SK-N-SH (cell line): ENCODE data around the gene CDIP1. TPM values are rescaled to one million over a fixed set of nuclear protein-coding genes. Genes with fewer than 3 reads are reported as not detected.

Experiments
- CTCF ChIA-PET: fragments of 300-600, 350-600 bp; formaldehyde crosslinking; extraction: SDS; loops from one replicate; lab custom pipeline; 2021; lab: Yijun Ruan, JAX
- POLR2A ChIA-PET: fragments of 350-600 bp; sonication (Branson Sonifier 250); formaldehyde crosslinking; extraction: SDS; loops from one replicate; lab custom pipeline; 2020; ENCODE audit warnings: antibody characterized with exemption, inconsistent platforms; lab: Yijun Ruan, JAX
- DNase-seq: peaks from one replicate; pipeline ENCODE4 v3.0.0; 2012
- H2AFZ ChIP-seq: fragments of 200-600 bp; sonication (generic); 2 replicates; pipeline ENCODE4 v1.8.1; 2016; ENCODE audit warnings: antibody characterized with exemption, mild to moderate bottlenecking, low read depth
- H3F3A ChIP-seq: fragments of 200-600 bp; sonication (generic); replicated peaks from 2 replicates; pipeline ENCODE3; 2016; ENCODE audit warnings: antibody characterized with exemption, mild to moderate bottlenecking; ENCODE audit not compliant: insufficient read depth
- H3K27ac ChIP-seq, 2 experiments: fragments of 200-500 bp in 1 of 2; fragments of 200-600 bp in 1 of 2; sonication (Bioruptor generic) in 1 of 2; sonication (generic), shearing (Covaris generic) in 1 of 2; 2 replicates each; pipeline versions ENCODE4 v1.5.1 to v1.6.1; 2014 to 2016; ENCODE audit warnings: low read depth in 2 of 2, inconsistent platforms in 1 of 2, low read length in 1 of 2, mild to moderate bottlenecking in 1 of 2, mixed read lengths in 1 of 2
- H3K27me3 ChIP-seq: fragments of 200-600 bp; sonication (generic), shearing (Covaris generic); 2 replicates; pipeline ENCODE4 v1.6.1; 2016; ENCODE audit warnings: mixed run types; ENCODE audit not compliant: insufficient read depth
- H3K36me3 ChIP-seq, 2 experiments: fragments of 200-500 bp in 1 of 2; fragments of 200-600 bp in 1 of 2; sonication (Bioruptor generic) in 1 of 2; sonication (generic) in 1 of 2; replicated peaks in 1 of 2; 2 replicates each; pipeline versions ENCODE3 to v1.5.1; 2014 to 2016; ENCODE audit warnings: low read length in 1 of 2, mild to moderate bottlenecking in 1 of 2; ENCODE audit not compliant: insufficient read depth in 2 of 2, control insufficient read depth in 1 of 2
- H3K4me1 ChIP-seq, 2 experiments: fragments of 200-500 bp in 1 of 2; fragments of 200-600 bp in 1 of 2; sonication (Bioruptor generic) in 1 of 2; sonication (generic), shearing (Covaris generic) in 1 of 2; 2 replicates each; pipeline versions ENCODE4 v1.5.1 to v1.6.1; 2014 to 2016; ENCODE audit warnings: low read depth in 1 of 2, low read length in 1 of 2, mixed run types in 1 of 2; ENCODE audit not compliant: insufficient read depth in 2 of 2, control insufficient read depth in 1 of 2
- H3K4me2 ChIP-seq: fragments of 200-600 bp; sonication (generic), shearing (Covaris generic); 2 replicates; pipeline ENCODE4 v1.6.1; 2017; ENCODE audit warnings: mixed run types
- H3K4me3 ChIP-seq, 2 experiments: fragments of 200-500 bp in 1 of 2; fragments of 200-600 bp in 1 of 2; sonication (Bioruptor generic) in 1 of 2; sonication (generic), shearing (Covaris generic) in 1 of 2; 2 replicates each; pipeline versions ENCODE4 v1.5.1 to v1.8.1; 2014 to 2016; ENCODE audit warnings: low read depth in 2 of 2, inconsistent platforms in 1 of 2, low read length in 1 of 2, mild to moderate bottlenecking in 1 of 2, mixed read lengths in 1 of 2, moderate library complexity in 1 of 2
- H3K79me2 ChIP-seq: fragments of 200-600 bp; sonication (generic); 2 replicates; pipeline ENCODE4 v1.8.1; 2017; ENCODE audit warnings: mild to moderate bottlenecking; ENCODE audit not compliant: insufficient read depth
- H3K9ac ChIP-seq: fragments of 200-600 bp; sonication (generic); 2 replicates; pipeline ENCODE4 v1.6.1; 2017; ENCODE audit warnings: mixed run types
- H3K9me2 ChIP-seq: fragments of 200-600 bp; sonication (generic); 2 replicates; pipeline ENCODE4 v1.6.1; 2017; ENCODE audit warnings: mixed run types
- H3K9me3 ChIP-seq: fragments of 200-600 bp; sonication (generic); 2 replicates; pipeline ENCODE4 v1.6.1; 2017; ENCODE audit warnings: mixed run types, mild to moderate bottlenecking, moderate library complexity
- H4K20me1 ChIP-seq: fragments of 200-600 bp; sonication (generic); 2 replicates; pipeline ENCODE4 v1.6.1; 2017; ENCODE audit warnings: mild to moderate bottlenecking, mixed run types; ENCODE audit not compliant: insufficient read depth
- CHD2 ChIP-seq: fragments of 150-350 bp; IDR thresholded peaks from 2 replicates; pipeline ENCODE4 v1.6.1; 2018; ENCODE audit warnings: low read length; ENCODE audit not compliant: partially characterized antibody
- EZH2phosphoT487 ChIP-seq: fragments of 200-600 bp; sonication (generic); IDR thresholded peaks from 2 replicates; pipeline ENCODE4 v1.6.1; 2017; ENCODE audit warnings: low read depth, mixed run types, mild to moderate bottlenecking, antibody characterized with exemption, moderate library complexity, borderline replicate concordance
- FOXJ3 ChIP-seq: sonication (generic); formaldehyde crosslinking; IDR thresholded peaks from 2 replicates; pipeline ENCODE4 v1.5.1; 2020; ENCODE audit warnings: mild to moderate bottlenecking, missing genetic modification reagents
- FOXM1 ChIP-seq: IDR thresholded peaks from 2 replicates; pipeline ENCODE4 v1.4.0; 2012; ENCODE audit warnings: low read depth, mild to moderate bottlenecking
- GABPA ChIP-seq: IDR thresholded peaks from 2 replicates; pipeline ENCODE4 v1.4.0; 2012; ENCODE audit warnings: low read depth, mild to moderate bottlenecking
- GATA2 ChIP-seq: sonication (generic); formaldehyde crosslinking; IDR thresholded peaks from 2 replicates; pipeline ENCODE4 v1.5.0; 2020; ENCODE audit warnings: mild to moderate bottlenecking, missing genetic modification reagents
- JUND ChIP-seq: IDR thresholded peaks from 2 replicates; pipeline ENCODE4 v1.4.0; 2012
- MEF2A ChIP-seq: IDR thresholded peaks from 2 replicates; pipeline ENCODE4 v1.4.0; 2012; ENCODE audit warnings: low read depth, borderline replicate concordance
- POLR2AphosphoS5 ChIP-seq: IDR thresholded peaks from 2 replicates; pipeline ENCODE4 v1.6.1; 2012; ENCODE audit warnings: low read depth, low read length
- RFX5 ChIP-seq: IDR thresholded peaks from 2 replicates; pipeline ENCODE4 v1.6.1; 2012; ENCODE audit warnings: mild to moderate bottlenecking, improper control_type of control experiment, low read length
- SMC3 ChIP-seq: IDR thresholded peaks from 2 replicates; pipeline ENCODE4 v1.6.1; 2012; ENCODE audit warnings: low read depth, low read length, improper control_type of control experiment
- TAF1 ChIP-seq: IDR thresholded peaks from 2 replicates; pipeline ENCODE4 v1.6.1; 2012; ENCODE audit warnings: low read depth, mild to moderate bottlenecking, low read length, moderate library complexity, borderline replicate concordance
- YY1 ChIP-seq: IDR thresholded peaks from 2 replicates; pipeline ENCODE4 v1.4.0; 2012; ENCODE audit warnings: low read depth, mild to moderate bottlenecking
- WGBS: methylation state at CpG from one replicate; pipeline ENCODE4 v1.1.6; 2017; ENCODE audit warnings: low lambda C conversion rate; 5-methylcytosine and 5-hydroxymethylcytosine counted together
- polyA plus RNA-seq, 3 experiments: library from polyadenylated mRNA; depleted of rRNA; stranded (reverse); fragments of >200 nt; gene quantifications; 2 replicates each; pipeline ENCODE4 v1.2.3, GENCODE V29; 2012
- TF ChIP-seq, protein P1 (sequence below): fragments of 150-350 bp; IDR thresholded peaks from 2 replicates; pipeline ENCODE4 v1.6.1; 2016; ENCODE audit warnings: mild to moderate bottlenecking, low read depth, low read length
- TF ChIP-seq, protein P2 (sequence below): IDR thresholded peaks from 2 replicates; pipeline ENCODE4 v1.4.0; 2012; ENCODE audit warnings: low read depth, borderline replicate concordance
- TF ChIP-seq, protein P3 (sequence below): fragments of 200-600 bp; sonication (generic); IDR thresholded peaks from 2 replicates; pipeline ENCODE4 v1.6.1; 2017; ENCODE audit warnings: antibody characterized with exemption, mild to moderate bottlenecking, moderate library complexity
- TF ChIP-seq, protein P4 (sequence below): IDR thresholded peaks from 2 replicates; pipeline ENCODE4 v1.4.0; 2012; ENCODE audit warnings: low read depth, borderline replicate concordance
- TF ChIP-seq, protein P5 (sequence below): fragments of 150-350 bp; IDR thresholded peaks from 2 replicates; pipeline ENCODE4 v1.6.1; 2017; ENCODE audit warnings: antibody characterized with exemption, low read length, low read depth, borderline replicate concordance
- TF ChIP-seq, protein P6 (sequence below): IDR thresholded peaks from 2 replicates; pipeline ENCODE4 v1.4.0; 2012; ENCODE audit warnings: low read depth

Gene CDIP1
- polyA plus RNA-seq, 1 of the 3 experiments (the other 2 are of a cell fraction) = 30.2 TPM

DNA sequence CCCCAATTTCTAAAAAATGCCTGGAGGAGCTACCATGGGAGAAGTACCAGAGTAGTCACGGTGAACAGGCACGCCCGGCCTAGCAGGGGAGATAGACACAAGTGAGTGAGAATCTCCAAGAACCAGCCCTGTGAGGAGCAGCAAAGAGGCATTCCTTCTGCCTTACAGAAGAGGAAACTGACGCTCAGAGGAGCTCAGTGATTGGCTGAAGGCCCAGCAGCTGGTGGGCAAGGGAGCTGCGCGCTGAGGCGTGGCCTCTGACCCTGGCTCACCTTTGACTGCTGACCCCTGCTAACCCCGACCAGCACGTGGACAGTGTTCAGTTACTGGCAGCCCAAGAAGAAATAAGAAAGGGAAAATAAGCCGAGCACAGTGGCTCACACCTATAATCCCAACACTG, 19.4 kb upstream of the CDIP1 start (continued):
- TF ChIP-seq TAF1 = no peak
- TF ChIP-seq, protein P1, sequence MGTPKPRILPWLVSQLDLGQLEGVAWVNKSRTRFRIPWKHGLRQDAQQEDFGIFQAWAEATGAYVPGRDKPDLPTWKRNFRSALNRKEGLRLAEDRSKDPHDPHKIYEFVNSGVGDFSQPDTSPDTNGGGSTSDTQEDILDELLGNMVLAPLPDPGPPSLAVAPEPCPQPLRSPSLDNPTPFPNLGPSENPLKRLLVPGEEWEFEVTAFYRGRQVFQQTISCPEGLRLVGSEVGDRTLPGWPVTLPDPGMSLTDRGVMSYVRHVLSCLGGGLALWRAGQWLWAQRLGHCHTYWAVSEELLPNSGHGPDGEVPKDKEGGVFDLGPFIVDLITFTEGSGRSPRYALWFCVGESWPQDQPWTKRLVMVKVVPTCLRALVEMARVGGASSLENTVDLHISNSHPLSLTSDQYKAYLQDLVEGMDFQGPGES = no peak
- TF ChIP-seq FOXJ3 (CRISPR knock-in tag) = no peak
- no peak for TF ChIP-seq POLR2AphosphoS5
- TF ChIP-seq FOXM1 = no peak
- TF ChIP-seq, protein P2, sequence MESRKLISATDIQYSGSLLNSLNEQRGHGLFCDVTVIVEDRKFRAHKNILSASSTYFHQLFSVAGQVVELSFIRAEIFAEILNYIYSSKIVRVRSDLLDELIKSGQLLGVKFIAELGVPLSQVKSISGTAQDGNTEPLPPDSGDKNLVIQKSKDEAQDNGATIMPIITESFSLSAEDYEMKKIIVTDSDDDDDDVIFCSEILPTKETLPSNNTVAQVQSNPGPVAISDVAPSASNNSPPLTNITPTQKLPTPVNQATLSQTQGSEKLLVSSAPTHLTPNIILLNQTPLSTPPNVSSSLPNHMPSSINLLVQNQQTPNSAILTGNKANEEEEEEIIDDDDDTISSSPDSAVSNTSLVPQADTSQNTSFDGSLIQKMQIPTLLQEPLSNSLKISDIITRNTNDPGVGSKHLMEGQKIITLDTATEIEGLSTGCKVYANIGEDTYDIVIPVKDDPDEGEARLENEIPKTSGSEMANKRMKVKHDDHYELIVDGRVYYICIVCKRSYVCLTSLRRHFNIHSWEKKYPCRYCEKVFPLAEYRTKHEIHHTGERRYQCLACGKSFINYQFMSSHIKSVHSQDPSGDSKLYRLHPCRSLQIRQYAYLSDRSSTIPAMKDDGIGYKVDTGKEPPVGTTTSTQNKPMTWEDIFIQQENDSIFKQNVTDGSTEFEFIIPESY = no peak
- TF ChIP-seq MEF2A = no peak

DNA sequence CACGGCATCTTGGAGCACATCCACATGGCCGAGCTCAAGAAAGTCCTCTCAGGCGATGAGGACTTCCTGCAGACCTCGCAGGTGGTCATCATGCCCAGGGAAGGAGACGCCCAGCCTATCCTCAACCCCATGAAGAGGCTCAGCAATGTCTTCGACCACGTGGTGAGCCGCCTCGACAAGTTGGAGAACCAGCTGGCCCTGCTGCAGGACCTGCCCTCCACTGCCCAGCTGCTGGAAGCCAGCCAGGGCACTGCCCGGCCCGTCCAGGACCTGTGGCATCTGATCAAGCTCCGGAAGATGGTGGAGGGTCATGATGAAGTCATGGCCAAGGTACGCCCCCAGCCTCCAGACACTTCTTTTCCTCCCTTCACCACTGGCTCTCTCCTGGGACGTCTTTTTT, 18.0 kb upstream of the CDIP1 start:
- Histone ChIP-seq H3K9me3 (no peaks in the 10 kb centered on the region), H2AFZ (no peak overlapping the region), H3K9ac (no peak overlapping the region), H3F3A (no peaks in the 10 kb centered on the region), H3K4me2 (no peak overlapping the region), H3K27me3 (no peaks in the 10 kb centered on the region; the same call in 1 of the 2 replicates), H3K27ac (no peak overlapping the region), H3K4me1 (no peaks in the 10 kb centered on the region), H4K20me1 (no peaks in the 10 kb centered on the region), H3K36me3 (no peaks in the 10 kb centered on the region), H3K4me3 (no peak overlapping the region), H3K79me2 (no peaks in the 10 kb centered on the region), H3K9me2 (no peaks in the 10 kb centered on the region)
- ChIA-PET POLR2A (interaction anchor here (0.5 kb wide), 1 partner anchor 32 kb away, joined by 3 read pairs; no protein-coding TSS in a partner anchor), CTCF (interaction anchor here (0.7 to 2.3 kb wide), 5 partner anchors 12 to 50 kb away, joined by 3 to 17 read pairs (median 4); partner anchors contain the start of gene CDIP1)
- WGBS = 53% methylated on average over 8 of the region's 14 CpGs
- no peak for DNase-seq
- TF ChIP-seq MEF2A (no peak), GABPA (no peak), FOXJ3 (CRISPR knock-in tag) (no peak), RFX5 (no peak), GATA2 (CRISPR knock-in tag) (no peak), EZH2phosphoT487 (no peak), YY1 (no peak), CHD2 (no peak), SMC3 (no peak), JUND (no peak)
- TF ChIP-seq, protein P2 = no peak
- TF ChIP-seq, protein P3, sequence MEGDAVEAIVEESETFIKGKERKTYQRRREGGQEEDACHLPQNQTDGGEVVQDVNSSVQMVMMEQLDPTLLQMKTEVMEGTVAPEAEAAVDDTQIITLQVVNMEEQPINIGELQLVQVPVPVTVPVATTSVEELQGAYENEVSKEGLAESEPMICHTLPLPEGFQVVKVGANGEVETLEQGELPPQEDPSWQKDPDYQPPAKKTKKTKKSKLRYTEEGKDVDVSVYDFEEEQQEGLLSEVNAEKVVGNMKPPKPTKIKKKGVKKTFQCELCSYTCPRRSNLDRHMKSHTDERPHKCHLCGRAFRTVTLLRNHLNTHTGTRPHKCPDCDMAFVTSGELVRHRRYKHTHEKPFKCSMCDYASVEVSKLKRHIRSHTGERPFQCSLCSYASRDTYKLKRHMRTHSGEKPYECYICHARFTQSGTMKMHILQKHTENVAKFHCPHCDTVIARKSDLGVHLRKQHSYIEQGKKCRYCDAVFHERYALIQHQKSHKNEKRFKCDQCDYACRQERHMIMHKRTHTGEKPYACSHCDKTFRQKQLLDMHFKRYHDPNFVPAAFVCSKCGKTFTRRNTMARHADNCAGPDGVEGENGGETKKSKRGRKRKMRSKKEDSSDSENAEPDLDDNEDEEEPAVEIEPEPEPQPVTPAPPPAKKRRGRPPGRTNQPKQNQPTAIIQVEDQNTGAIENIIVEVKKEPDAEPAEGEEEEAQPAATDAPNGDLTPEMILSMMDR = no peak
- TF ChIP-seq, protein P1 = no peak
- TF ChIP-seq, protein P4, sequence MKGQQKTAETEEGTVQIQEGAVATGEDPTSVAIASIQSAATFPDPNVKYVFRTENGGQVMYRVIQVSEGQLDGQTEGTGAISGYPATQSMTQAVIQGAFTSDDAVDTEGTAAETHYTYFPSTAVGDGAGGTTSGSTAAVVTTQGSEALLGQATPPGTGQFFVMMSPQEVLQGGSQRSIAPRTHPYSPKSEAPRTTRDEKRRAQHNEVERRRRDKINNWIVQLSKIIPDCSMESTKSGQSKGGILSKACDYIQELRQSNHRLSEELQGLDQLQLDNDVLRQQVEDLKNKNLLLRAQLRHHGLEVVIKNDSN = no peak
- TF ChIP-seq, protein P5, sequence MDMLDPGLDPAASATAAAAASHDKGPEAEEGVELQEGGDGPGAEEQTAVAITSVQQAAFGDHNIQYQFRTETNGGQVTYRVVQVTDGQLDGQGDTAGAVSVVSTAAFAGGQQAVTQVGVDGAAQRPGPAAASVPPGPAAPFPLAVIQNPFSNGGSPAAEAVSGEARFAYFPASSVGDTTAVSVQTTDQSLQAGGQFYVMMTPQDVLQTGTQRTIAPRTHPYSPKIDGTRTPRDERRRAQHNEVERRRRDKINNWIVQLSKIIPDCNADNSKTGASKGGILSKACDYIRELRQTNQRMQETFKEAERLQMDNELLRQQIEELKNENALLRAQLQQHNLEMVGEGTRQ = no peak
- TF ChIP-seq, protein P6, sequence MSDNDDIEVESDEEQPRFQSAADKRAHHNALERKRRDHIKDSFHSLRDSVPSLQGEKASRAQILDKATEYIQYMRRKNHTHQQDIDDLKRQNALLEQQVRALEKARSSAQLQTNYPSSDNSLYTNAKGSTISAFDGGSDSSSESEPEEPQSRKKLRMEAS = no peak
